Measurements from ENCODE around the gene DEFB116.
"Not testable (repeated sequence)": the region's sequence is repeated elsewhere in the genome, so short reads cannot be mapped to it uniquely, and the experiment has no call there.

DNA sequence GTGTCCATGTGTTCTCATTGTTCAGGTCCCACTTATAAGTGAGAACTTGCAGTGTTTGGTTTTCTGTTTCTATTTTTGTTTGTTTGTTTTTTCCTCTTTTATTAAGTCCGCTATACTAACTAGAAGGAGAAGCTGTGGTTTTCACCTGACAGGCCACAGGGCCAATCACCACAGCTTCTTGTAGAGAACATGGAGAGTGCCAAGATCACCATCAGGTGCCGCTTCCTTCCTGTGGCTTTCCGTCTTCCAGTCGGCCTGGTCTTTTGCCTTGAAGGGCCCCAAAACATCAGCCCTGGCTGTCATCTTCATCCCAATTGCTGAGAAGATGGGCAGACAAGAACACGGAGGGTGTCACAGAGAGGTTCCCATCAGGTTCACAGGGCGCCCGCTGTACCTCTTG lies 23.4 kb downstream of the DEFB116 start:
- not testable (repeated sequence) for TF ChIP-seq RXRA (IDR thresholded peaks at IDR 0.05; ENCODE audit: borderline replicate concordance, low read depth); RCOR1 (IDR thresholded peaks at IDR 0.05; ENCODE audit: low read length); TAF1 (IDR thresholded peaks at IDR 0.05; ENCODE audit: borderline replicate concordance, low read depth, low read length); CTCF (IDR thresholded peaks at IDR 0.05); EZH2phosphoT487 (IDR thresholded peaks at IDR 0.05; ENCODE audit: borderline replicate concordance, low read depth); POLR2AphosphoS5 (IDR thresholded peaks at IDR 0.05; ENCODE audit: low read depth, low read length); FOXJ3 (CRISPR knock-in tag; IDR thresholded peaks at IDR 0.05); GABPA (IDR thresholded peaks at IDR 0.05; ENCODE audit: low read depth); NRF1 (IDR thresholded peaks at IDR 0.05; ENCODE audit: low read depth, low read length)
- TF ChIP-seq, protein P1, sequence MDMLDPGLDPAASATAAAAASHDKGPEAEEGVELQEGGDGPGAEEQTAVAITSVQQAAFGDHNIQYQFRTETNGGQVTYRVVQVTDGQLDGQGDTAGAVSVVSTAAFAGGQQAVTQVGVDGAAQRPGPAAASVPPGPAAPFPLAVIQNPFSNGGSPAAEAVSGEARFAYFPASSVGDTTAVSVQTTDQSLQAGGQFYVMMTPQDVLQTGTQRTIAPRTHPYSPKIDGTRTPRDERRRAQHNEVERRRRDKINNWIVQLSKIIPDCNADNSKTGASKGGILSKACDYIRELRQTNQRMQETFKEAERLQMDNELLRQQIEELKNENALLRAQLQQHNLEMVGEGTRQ (IDR thresholded peaks at IDR 0.05; ENCODE audit: borderline replicate concordance, low read depth, low read length) = not testable (repeated sequence)
- TF ChIP-seq, protein P2, sequence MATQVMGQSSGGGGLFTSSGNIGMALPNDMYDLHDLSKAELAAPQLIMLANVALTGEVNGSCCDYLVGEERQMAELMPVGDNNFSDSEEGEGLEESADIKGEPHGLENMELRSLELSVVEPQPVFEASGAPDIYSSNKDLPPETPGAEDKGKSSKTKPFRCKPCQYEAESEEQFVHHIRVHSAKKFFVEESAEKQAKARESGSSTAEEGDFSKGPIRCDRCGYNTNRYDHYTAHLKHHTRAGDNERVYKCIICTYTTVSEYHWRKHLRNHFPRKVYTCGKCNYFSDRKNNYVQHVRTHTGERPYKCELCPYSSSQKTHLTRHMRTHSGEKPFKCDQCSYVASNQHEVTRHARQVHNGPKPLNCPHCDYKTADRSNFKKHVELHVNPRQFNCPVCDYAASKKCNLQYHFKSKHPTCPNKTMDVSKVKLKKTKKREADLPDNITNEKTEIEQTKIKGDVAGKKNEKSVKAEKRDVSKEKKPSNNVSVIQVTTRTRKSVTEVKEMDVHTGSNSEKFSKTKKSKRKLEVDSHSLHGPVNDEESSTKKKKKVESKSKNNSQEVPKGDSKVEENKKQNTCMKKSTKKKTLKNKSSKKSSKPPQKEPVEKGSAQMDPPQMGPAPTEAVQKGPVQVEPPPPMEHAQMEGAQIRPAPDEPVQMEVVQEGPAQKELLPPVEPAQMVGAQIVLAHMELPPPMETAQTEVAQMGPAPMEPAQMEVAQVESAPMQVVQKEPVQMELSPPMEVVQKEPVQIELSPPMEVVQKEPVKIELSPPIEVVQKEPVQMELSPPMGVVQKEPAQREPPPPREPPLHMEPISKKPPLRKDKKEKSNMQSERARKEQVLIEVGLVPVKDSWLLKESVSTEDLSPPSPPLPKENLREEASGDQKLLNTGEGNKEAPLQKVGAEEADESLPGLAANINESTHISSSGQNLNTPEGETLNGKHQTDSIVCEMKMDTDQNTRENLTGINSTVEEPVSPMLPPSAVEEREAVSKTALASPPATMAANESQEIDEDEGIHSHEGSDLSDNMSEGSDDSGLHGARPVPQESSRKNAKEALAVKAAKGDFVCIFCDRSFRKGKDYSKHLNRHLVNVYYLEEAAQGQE (IDR thresholded peaks at IDR 0.05; ENCODE audit: low read depth, low read length) = not testable (repeated sequence)
